DMS153 (cell line): ENCODE results near the gene TM4SF4.

ENCODE experiments used
- DNase-seq: peaks from one replicate; lab custom pipeline; 2025; lab: John Stamatoyannopoulos, UW

The TM4SF4 gene

GRCh38 chr3:149552700-149553099, 78.2 kb downstream of the TM4SF4 start:
- no peak for DNase-seq
